Ovary (tissue), 9 donors: ENCODE measurements around the gene ARID3C. TPM values are rescaled to one million over a fixed set of nuclear protein-coding genes. Genes with fewer than 3 reads are reported as not detected.
A peak's percentile ranks its signal among the peaks of the same experiment; 100 is the strongest.

Source experiments
- DNase-seq, 5 donors: peaks; one replicate each; pipeline ENCODE4 v3.0.0-alpha.2; 2019 to 2020
- H3K27ac ChIP-seq, 2 donors: fragments of 200-600 bp; one replicate each; pipeline versions ENCODE4 v1.5.1 to v1.8.0; 2019 to 2022
- H3K27me3 ChIP-seq: fragments of 200-600 bp; one replicate; pipeline ENCODE4 v1.8.0; 2022
- H3K36me3 ChIP-seq: fragments of 200-600 bp; sonication (generic); one replicate; pipeline ENCODE4 v1.5.1; 2019
- H3K4me1 ChIP-seq: one replicate; pipeline ENCODE4 v1.8.1; 2013; ENCODE audit warnings: mild to moderate bottlenecking, moderate library complexity; ENCODE audit not compliant: insufficient read depth
- H3K4me3 ChIP-seq: fragments of 200-600 bp; sonication (generic); one replicate; pipeline ENCODE4 v1.5.1; 2017
- H3K9me3 ChIP-seq, 2 donors: fragments of 200-600 bp in 1 of 2; sonication (generic) in 1 of 2; one replicate each; pipeline versions ENCODE4 v1.5.1 to v1.8.1; 2013 to 2019; ENCODE audit warnings: mild to moderate bottlenecking in 1 of 2, moderate library complexity in 1 of 2
- EP300 ChIP-seq: sonication (generic); formaldehyde crosslinking; IDR thresholded peaks from one replicate; pipeline ENCODE4 v1.6.1; 2017; ENCODE audit warnings: antibody characterized with exemption
- POLR2A ChIP-seq: fragments of 450-650 bp; IDR thresholded peaks from one replicate; pipeline ENCODE4 v1.6.1; 2017; ENCODE audit warnings: antibody characterized with exemption, mild to moderate bottlenecking, moderate library complexity
- WGBS, 3 donors: extraction: QIAGEN DNeasy Blood & Tissue Kit in 1 of 3; methylation state at CpG; one replicate each; pipeline versions ENCODE4 v1.1.5 to v1.1.7; 2013 to 2017; 5-methylcytosine and 5-hydroxymethylcytosine counted together
- intact Hi-C, 4 donors: fragments of 100-400 bp; cut with DNase I; formaldehyde crosslinking; loops; one replicate each; pipeline versions ENCODE4 v1.11.0 to v1.15.1; 2022 to 2023
- polyA plus RNA-seq, 2 donors: library from polyadenylated mRNA; stranded (reverse); fragments of 200-250 nt in 1 of 2; fragments of 350-450 nt in 1 of 2; fragmentation: Illumina TruSeq in 1 of 2; extraction: RNeasy Lipid Tissue Mini Kit (QIAGEN cat#74804) in 1 of 2; gene quantifications; one replicate each; pipeline ENCODE4 v1.2.3, GENCODE V29; 2013 to 2014
- total RNA-seq, 7 donors: library from RNA; depleted of rRNA in 2 of 7; stranded (reverse); fragments of >200 nt in 2 of 7; fragmentation: NEBNext Ultra II Directional in 3 of 7; extraction: Animal tissue kit (Norgen Biotek cat#: 25700) in 3 of 7; gene quantifications; one replicate each; pipeline versions ENCODE4 v1.1.0 to v1.2.4, GENCODE V29; 2016 to 2023
- TF ChIP-seq, protein P1 (sequence below), 3 donors: fragments of 450-650 bp in 2 of 3; fragments of 200-600 bp in 1 of 3; IDR thresholded peaks; one replicate each; pipeline versions ENCODE4 v1.5.1 to v1.8.0; 2016 to 2022; ENCODE audit warnings: antibody characterized with exemption in 3 of 3, mild to moderate bottlenecking in 1 of 3
- donor health status: DM: no; HTN: no; CAD: no; lungs with moderate emphysema.
- donor health status: DM: no; HTN: no; CAD: no.
- donor health status: Bipolar disorder and iron deficiency.
- donor health status: DM: yes; HTN: yes; CAD: no.
- donor health status: DM: no; HTN: no; CAD: no.
- donor health status: DM: yes; HTN: yes; CAD: no.

The ARID3C gene
- total and polyA plus RNA-seq, 9 donors: 0.07 to 0.40 TPM; not detected in 7

DNA sequence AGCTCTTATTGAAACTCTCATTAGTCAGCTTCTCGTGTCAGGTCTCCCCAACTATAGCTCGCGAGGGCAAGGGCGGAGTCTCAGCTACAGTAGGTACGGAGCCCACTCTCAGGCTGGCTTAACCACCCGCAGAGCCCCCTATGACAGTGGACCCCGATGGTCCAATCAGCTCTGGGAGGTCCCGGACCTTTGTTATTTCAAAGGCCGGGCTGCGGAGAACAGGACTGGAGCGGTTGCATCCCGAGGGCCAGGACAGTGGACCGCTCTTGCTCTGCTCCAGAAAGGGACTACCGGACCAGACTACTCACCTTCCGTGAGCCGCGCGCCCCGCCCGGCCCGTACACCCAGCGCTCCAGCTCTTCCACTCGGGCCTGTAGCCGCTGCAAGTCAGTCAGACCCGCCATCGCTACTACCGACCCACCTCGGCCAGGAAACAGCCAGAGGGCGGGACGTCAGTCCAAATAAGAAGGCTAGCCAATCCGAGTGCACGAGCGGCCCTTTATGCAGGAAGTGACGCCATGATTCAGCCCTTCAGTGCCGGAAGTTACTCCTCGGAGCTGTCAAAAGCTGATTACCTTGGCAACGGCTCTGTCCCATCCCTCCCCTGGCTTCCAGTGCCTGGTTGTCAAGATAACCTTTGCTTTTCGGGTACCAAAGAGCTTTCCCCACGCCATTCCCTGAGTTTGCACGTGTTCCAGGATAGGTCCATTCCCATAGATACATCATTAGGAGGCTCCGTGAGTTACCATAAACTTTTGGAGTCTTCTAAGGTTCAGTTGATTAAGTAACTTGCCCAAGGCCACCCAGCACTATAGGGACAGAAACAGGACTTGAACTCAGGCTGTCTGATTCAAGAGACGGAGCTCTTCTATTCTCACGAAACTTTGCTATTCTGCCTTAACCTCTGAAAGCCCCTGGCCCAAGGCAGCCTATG, 8.5 kb downstream of the ARID3C start, which contains the start of gene DCTN3:
TSS of gene DCTN3 (minus strand) at position 435 of the 934 bp plus-strand sequence. CDS start at position 404, 31 bp downstream.
- Histone ChIP-seq H3K27ac (no peak within 1 kb of the TSS), H3K9me3 (no peaks in the 10 kb centered on the region), H3K4me1 (peaks cover 6% of the 10 kb centered on the region), H3K4me3 (peak within 1 kb of the TSS; percentile 72), H3K27me3 (no peaks in the 10 kb centered on the region), H3K36me3 (no peaks in the 10 kb centered on the region)
- TF ChIP-seq EP300 (no peak), POLR2A (peak; percentile 21)
- TF ChIP-seq, protein P1, sequence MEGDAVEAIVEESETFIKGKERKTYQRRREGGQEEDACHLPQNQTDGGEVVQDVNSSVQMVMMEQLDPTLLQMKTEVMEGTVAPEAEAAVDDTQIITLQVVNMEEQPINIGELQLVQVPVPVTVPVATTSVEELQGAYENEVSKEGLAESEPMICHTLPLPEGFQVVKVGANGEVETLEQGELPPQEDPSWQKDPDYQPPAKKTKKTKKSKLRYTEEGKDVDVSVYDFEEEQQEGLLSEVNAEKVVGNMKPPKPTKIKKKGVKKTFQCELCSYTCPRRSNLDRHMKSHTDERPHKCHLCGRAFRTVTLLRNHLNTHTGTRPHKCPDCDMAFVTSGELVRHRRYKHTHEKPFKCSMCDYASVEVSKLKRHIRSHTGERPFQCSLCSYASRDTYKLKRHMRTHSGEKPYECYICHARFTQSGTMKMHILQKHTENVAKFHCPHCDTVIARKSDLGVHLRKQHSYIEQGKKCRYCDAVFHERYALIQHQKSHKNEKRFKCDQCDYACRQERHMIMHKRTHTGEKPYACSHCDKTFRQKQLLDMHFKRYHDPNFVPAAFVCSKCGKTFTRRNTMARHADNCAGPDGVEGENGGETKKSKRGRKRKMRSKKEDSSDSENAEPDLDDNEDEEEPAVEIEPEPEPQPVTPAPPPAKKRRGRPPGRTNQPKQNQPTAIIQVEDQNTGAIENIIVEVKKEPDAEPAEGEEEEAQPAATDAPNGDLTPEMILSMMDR (IDR thresholded peaks at IDR 0.05): no peak
- peak; percentile 88 to 95 (median 91) for DNase-seq
- intact Hi-C loops: no loop called here
- WGBS, 3 donors: 3 to 4% (median 4%) methylated on average over 43 of the region's 43 CpGs

DNA sequence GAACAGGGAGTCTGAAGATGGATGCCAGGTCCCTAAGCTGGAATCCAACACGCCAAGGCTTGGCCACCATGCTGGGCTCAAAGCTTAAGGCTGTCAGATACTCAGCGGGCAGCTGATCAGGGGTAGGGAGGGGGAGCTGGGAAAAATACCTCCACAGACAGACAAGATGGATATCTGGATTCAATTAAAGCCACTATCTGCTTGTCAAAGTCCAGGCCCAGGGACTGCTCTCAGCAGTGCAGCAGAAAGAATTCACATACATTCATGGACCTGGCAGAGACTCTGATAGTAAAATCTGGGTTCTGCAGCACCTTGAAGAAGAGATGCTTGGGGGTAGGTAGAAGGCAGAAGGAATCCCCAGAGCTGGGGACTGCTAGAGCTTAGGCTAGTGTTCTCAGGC, 13.7 kb downstream of the ARID3C start:
- no peak overlapping the region for H3K27ac ChIP-seq
- DNase-seq: no peak
- no peak for TF ChIP-seq POLR2A
- TF ChIP-seq, protein P1 (IDR thresholded peaks at IDR 0.05): no peak
- TF ChIP-seq EP300: no peak
- H3K36me3 ChIP-seq: no peaks in the 10 kb centered on the region
- H3K27me3 ChIP-seq: no peaks in the 10 kb centered on the region
- WGBS, 3 donors: 81 to 90% (median 89%) methylated on average over 2 of the region's 2 CpGs
- H3K9me3 ChIP-seq: no peaks in the 10 kb centered on the region
- H3K4me3 ChIP-seq: no peak overlapping the region
- H3K4me1 ChIP-seq: peaks cover 14% of the 10 kb centered on the region
- intact Hi-C loops: no loop called here

GRCh38 chr9:34612788-34613390, 16.0 kb downstream of the ARID3C start:
- peaks cover 9% of the 10 kb centered on the region for H3K4me1 ChIP-seq
- no peaks in the 10 kb centered on the region for H3K9me3 ChIP-seq
- no peak for TF ChIP-seq EP300
- TF ChIP-seq POLR2A: no peak
- TF ChIP-seq, protein P1 (IDR thresholded peaks at IDR 0.05): peak; percentile 64 to 80 (median 68)
- H3K27ac ChIP-seq: no peak overlapping the region
- H3K4me3 ChIP-seq: peak overlapping the region; percentile 64
- H3K36me3 ChIP-seq: no peaks in the 10 kb centered on the region
- peak; percentile 69 to 84 (median 79) for DNase-seq
- no peaks in the 10 kb centered on the region for H3K27me3 ChIP-seq
- WGBS, 3 donors: 2 to 4% (median 3%) methylated on average over 15 of the region's 15 CpGs
- intact Hi-C loops: no loop called here

GRCh38 chr9:34611811-34612787, 16.8 kb downstream of the ARID3C start, which contains the start of gene RPP25L:
RPP25L (minus strand) TSS chr9:34612097; CDS start chr9:34611296, 801 bp downstream.
- Histone ChIP-seq H3K36me3 (no peaks in the 10 kb centered on the region), H3K27ac (peak within 1 kb of the TSS; percentile 61 to 82), H3K4me3 (peak within 1 kb of the TSS; percentile 64), H3K27me3 (no peaks in the 10 kb centered on the region), H3K9me3 (no peaks in the 10 kb centered on the region), H3K4me1 (peaks cover 9% of the 10 kb centered on the region)
- WGBS, 3 donors: 0 to 1% (median 1%) methylated on average over 51 to 77 of the region's 77 CpGs
- peak; percentile 76 for TF ChIP-seq POLR2A
- TF ChIP-seq, protein P1 (IDR thresholded peaks at IDR 0.05): no peak
- TF ChIP-seq EP300: no peak
- peak; percentile 84 to 89 (median 87) for DNase-seq
- intact Hi-C loops: no loop called here
